MG63 (cell line): ENCODE measurements around the gene FAM193A. TPM values are rescaled to one million over a fixed set of nuclear protein-coding genes. Genes with fewer than 3 reads are reported as not detected.
"Not testable (repeated sequence)": the region's sequence is repeated elsewhere in the genome, so short reads cannot be mapped to it uniquely, and the experiment has no call there.

ENCODE experiments used
- DNase-seq: peaks from one replicate; pipeline ENCODE4 v3.0.0-alpha.2; 2020
- H3K27me3 ChIP-seq: fragments of 250-450 bp; sonication (Bioruptor Pico); 2 replicates; pipeline ENCODE4 v1.5.1; 2020; ENCODE audit warnings: mild to moderate bottlenecking, moderate library complexity
- H3K36me3 ChIP-seq: fragments of 250-450 bp; sonication (Bioruptor Pico); 2 replicates; pipeline ENCODE4 v1.5.1; 2020; ENCODE audit warnings: mild to moderate bottlenecking, moderate library complexity
- H3K4me3 ChIP-seq: fragments of 250-450 bp; sonication (Bioruptor Pico); 2 replicates; pipeline ENCODE4 v1.5.1; 2020; ENCODE audit warnings: mild to moderate bottlenecking, moderate library complexity
- H3K9me3 ChIP-seq: fragments of 250-450 bp; sonication (Bioruptor Pico); 2 replicates; pipeline ENCODE4 v1.5.1; 2020; ENCODE audit warnings: mild to moderate bottlenecking, moderate library complexity
- total RNA-seq: library from RNA; depleted of rRNA; stranded (reverse); fragments of >200 nt; shearing (Covaris generic); gene quantifications from 2 replicates; pipeline ENCODE4 v1.2.3, GENCODE V29; 2014; ENCODE audit warnings: low replicate concordance

The FAM193A gene
- total RNA-seq, 1 experiment from 2014 or later: 7.3 TPM

DNA sequence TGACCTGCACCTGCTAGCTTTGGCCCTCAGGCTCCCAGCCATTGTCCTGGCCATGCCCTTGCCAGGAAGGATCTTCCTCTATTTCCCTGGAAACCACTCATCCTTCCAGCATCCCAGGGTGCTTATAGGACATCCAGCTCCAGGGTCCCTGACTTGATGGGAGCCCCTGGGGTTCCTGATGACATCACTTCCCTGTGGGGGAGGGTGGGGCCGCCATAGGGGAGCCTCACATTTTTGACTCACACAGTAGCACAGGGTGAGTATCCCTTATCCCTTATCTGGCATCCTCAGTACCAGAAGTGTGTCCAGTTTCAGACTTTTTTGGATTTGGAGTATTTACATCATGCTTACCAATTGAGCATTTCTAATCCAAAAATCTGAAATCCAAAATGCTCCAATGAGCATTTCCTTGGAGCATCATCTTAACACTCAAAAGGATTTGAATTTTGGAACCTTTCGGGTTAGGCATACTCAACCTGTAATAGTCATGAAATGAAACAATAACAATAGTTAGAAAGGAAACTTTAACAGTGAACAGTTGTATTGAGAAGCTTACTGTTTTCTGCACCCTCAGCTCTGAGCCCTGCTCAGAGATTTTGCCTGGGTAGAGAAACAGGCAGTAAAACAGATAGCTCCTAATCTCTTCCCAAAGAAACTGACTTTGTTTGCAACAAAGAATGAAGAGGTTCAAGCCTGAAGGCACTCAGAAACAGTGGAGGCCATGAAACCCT is 197.6 kb downstream of the FAM193A start:
- no peak for DNase-seq
- H3K36me3 ChIP-seq: peaks cover 9% of the 10 kb centered on the region
- no peaks in the 10 kb centered on the region for H3K27me3 ChIP-seq
- H3K4me3 ChIP-seq: no peak overlapping the region
- no peaks in the 10 kb centered on the region for H3K9me3 ChIP-seq

DNA sequence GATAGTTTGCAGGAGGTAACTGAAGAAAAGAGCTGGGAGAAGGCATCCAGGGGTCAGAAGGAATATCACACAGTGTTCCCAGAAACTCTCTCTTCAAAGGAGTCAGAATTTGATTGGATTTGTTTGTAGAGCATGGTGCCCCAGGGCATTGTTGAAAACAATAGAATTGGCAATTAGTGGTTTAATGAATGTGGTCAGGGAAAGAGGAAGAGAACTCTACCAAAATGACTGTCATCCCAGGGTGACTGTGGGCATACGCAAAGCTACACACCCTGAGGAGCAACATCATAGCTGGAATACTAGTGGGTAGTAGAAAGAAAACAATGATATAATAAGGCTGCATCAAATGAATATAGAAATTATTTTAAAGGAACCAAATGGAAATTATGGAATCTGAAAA is 198.2 kb downstream of the FAM193A start:
- DNase-seq: no peak
- peaks cover 9% of the 10 kb centered on the region for H3K36me3 ChIP-seq
- H3K4me3 ChIP-seq: no peak overlapping the region
- no peaks in the 10 kb centered on the region for H3K27me3 ChIP-seq
- no peaks in the 10 kb centered on the region for H3K9me3 ChIP-seq

DNA sequence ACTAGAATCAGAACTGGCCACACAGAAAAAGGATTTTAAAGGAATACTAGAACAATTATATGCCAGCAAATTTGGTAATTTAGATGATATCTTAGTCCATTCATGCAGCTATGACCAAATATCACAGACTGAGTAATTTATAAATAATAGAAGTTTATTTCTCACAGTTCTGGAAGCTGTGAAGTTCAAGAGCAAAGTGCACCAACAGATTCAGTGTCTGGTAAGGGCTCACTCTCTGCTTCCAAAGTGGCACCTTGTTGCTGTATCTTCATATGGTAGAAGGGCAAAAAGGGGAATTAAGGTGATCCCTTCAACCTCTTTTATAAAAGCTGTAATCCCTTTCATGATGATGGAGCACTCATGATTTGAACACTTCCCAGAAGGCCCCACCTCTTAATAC is 199.4 kb downstream of the FAM193A start:
- no peak for DNase-seq

DNA sequence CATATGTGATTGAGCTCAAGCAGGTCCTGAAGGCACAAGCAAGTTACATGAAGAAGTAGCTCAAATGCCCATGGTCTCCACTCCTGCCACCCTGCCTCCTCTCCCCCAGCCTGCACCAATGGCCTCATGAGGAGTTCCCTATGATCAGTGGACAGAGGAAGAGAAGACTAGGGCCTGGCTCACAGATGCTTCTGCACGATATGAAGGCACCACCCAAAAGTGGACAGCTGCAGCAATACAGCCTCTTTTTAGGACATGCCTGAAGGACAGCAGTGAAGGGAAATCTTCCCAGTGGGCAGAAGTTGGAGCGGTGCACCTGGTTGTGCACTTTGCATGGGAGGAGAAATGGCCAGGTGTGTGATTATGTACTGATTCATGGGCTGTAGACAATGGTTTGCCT is 201.8 kb downstream of the FAM193A start:
- H3K36me3 ChIP-seq, H3K4me3 ChIP-seq, DNase-seq, H3K9me3 ChIP-seq, H3K27me3 ChIP-seq: not testable (repeated sequence)

More for the DNA sequence above, 199.4 kb downstream of the FAM193A start:
- Histone ChIP-seq H3K9me3 (no peaks in the 10 kb centered on the region), H3K4me3 (no peak overlapping the region), H3K27me3 (no peaks in the 10 kb centered on the region), H3K36me3 (peaks cover 9% of the 10 kb centered on the region)

DNA sequence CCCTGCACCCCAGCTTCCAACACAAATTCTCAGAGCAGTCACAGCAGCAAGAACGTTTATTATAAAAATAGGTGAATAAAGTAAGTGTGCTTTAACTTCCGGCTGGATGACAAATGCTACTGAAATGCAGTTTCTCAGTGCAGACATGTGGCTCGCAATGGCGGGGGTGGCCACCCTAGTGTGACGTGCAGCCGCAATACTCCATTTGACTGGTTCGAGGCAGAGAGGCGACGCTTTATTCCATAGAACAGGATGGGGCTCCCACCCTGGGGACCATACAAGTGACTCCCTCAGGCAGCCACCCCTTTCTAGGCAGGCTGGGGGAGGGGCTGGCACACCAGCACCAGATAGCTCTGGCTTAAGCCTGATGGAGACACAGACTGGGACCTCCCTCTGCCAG is 205.2 kb downstream of the FAM193A start:
- DNase-seq: no peak
- H3K36me3 ChIP-seq: no peaks in the 10 kb centered on the region; the same call in 1 of the 2 replicates
- no peaks in the 10 kb centered on the region for H3K9me3 ChIP-seq

DNA sequence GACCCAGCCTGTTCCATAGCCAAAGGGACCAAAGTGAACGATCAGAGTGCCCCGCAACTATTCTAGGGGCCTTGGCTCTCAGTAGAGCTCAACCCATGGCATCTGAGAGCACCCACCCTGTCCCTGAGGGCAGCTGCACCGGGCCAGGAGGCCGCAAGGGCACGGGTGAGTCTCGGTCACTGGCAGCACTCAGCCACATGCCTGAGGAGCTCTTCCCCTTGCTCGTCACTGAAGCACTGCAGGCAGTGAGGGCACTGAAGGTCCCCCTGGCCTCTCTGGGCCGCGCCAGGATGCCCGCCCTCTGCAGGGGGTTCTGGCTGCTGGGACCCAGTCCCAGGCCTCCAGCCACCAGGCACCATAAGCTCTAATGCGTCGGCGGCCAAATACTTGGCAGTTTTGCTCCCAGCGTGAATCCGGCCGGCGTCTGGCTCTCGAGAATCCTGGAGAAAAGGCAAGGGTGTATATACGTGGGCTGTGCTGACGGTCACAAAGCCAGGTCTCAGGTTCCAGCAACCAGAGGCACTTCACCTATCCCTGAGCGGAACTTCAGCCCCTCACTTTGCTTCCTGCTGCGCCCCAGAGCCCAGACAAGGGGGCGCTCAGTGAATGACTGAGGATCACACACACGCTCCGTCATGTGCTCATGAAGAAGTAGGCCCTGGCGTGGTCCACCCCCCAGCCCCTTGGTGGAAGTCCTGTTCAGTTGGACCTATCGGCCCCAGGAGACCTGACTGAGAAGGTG is 205.8 kb downstream of the FAM193A start:
- Histone ChIP-seq H3K4me3 (no peak overlapping the region), H3K36me3 (peaks cover 4% of the 10 kb centered on the region; the same call in 1 of the 2 replicates), H3K9me3 (no peaks in the 10 kb centered on the region), H3K27me3 (no peaks in the 10 kb centered on the region)
- DNase-seq: no peak

More for the DNA sequence above, 205.2 kb downstream of the FAM193A start:
- H3K4me3 ChIP-seq: no peak overlapping the region
- no peaks in the 10 kb centered on the region for H3K27me3 ChIP-seq

DNA sequence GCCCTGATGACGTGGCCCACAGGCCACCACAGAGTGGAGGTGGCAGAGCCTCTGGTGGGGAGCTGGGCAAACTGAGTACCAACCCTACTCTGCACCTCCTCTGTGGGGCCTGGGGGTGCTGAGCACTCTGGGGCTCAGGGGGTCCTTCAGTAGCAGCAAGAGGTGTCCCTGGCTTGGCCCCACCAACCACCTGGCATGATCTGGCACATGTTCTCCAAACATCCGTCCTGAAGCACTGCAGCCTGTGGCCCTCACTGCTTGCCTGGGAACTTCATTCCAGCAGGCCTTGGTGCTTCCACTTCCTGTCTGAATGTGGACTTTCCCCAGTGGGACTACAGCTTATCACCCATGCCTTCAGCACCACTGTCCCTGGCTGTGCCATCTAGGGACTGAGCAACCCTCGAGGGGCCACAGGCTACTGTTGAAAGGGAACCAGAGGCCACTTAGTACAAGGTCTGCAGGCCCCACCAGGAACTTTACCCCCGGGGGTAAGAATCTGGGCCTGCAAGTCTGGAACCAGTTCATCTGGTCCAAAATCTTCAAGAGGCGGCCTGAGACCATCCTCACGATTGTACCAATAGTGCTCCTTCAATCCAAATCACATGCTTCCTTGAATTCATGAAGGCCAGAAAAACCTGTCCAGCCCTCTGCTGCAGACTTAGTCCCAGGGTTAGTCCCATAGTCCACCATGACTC is 206.5 kb downstream of the FAM193A start:
- DNase-seq: no peak
- Histone ChIP-seq H3K4me3 (no peak overlapping the region), H3K27me3 (no peaks in the 10 kb centered on the region), H3K36me3 (peaks cover 4% of the 10 kb centered on the region; the same call in 1 of the 2 replicates), H3K9me3 (no peaks in the 10 kb centered on the region)

DNA sequence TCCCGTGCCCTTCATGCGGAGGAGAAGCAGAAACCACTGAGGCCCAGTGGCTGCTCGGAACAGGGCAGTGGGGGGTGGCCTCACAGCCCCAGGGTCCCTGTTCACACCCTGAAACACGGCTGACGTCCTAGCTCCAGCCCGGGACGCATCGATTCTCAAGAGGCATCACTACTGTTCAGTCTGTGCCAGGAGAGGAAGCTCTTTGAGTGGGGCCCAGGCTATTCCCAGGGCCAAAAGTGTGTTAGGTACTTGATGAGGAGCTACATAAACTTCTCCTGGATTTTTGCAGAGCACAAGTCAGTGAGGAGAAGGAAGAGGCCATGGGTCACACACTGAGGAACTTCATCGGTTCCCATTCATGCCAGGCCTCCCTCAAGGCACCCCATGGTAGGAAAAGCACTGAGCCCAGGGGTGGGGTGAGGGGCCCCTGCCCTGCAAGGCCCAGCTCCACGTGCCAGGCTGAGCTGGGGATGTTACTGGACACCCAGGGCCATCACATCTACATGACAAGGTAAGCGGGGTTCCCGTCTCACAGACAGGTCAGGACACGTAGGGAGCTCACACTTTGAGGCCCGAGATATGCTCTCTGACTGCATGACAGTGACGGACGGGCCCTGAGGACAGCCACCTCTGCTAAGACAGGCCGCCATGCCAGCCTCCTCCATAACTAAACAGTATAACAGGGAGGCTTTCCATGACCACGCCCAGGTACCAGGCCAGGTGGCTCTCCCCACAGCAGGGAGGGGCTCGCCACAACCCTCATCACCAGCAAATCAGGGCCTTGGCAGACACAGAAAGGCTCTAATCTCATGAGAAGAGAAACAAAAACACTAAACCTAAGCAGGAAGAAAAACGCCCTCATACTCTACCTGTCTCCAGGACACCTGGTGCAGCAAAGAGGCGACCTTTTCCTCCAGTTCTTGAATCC is 207.3 kb downstream of the FAM193A start:
- Histone ChIP-seq H3K27me3 (no peaks in the 10 kb centered on the region), H3K4me3 (no peak overlapping the region), H3K36me3 (peaks cover 4% of the 10 kb centered on the region; the same call in 1 of the 2 replicates), H3K9me3 (no peaks in the 10 kb centered on the region)
- no peak for DNase-seq

DNA sequence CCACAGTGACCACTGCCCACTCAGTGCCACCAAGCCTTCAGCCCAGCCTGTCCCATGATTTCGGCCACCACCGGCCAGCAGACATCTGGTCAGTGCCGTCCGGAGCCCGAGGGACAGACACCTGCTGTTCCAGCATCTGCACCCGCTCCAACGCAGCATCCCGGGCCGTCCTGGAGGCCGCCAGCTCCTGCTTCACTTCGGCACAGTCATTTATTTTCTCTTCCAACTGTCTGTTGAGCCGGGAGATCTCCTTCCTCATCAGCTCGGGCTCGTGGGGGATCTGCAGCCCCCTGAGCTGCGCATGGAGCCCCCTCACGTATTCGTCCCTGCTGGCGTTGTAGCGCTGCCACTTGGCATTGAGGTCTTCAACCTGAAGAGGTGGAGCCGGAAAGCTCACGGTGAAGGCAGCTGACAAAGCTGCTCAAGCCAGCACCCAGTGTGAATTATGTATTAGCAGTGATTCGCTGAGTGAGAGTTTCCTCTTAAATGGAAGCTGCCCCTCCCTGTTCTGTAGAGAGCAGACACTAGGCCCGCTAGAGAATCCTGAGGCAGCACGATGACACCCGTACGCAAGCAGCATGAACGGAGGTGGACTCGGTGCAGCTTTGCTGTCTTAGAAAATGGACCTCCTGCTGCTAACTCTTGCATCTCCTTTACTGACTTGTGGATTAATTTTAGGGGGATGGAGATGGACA is 208.3 kb downstream of the FAM193A start:
- DNase-seq: no peak
- no peak overlapping the region for H3K4me3 ChIP-seq
- H3K9me3 ChIP-seq: no peaks in the 10 kb centered on the region
- H3K27me3 ChIP-seq: no peaks in the 10 kb centered on the region
- H3K36me3 ChIP-seq: peaks cover 4% of the 10 kb centered on the region; the same call in 1 of the 2 replicates

DNA sequence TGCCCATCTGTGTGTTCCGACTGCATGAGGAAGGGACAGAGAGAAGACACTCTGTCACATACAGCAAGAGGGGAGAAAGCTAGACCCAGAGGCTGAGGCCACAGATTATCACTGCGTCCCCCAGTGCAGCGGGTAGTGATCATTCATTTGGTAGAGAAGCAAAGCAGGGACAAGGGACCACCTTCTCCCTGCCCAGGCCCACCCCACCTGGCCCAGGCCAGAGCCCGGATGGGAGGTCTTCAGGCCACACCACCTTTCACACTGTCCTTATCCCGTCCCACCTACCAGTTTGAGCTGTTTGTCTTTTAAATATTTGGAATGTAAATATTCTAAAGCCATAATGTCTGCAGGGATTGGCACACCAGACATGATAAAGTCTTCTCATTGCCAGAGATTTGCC is 209.1 kb downstream of the FAM193A start:
- H3K27me3 ChIP-seq: no peaks in the 10 kb centered on the region
- H3K36me3 ChIP-seq: peaks cover 4% of the 10 kb centered on the region; the same call in 1 of the 2 replicates
- DNase-seq: no peak

DNA sequence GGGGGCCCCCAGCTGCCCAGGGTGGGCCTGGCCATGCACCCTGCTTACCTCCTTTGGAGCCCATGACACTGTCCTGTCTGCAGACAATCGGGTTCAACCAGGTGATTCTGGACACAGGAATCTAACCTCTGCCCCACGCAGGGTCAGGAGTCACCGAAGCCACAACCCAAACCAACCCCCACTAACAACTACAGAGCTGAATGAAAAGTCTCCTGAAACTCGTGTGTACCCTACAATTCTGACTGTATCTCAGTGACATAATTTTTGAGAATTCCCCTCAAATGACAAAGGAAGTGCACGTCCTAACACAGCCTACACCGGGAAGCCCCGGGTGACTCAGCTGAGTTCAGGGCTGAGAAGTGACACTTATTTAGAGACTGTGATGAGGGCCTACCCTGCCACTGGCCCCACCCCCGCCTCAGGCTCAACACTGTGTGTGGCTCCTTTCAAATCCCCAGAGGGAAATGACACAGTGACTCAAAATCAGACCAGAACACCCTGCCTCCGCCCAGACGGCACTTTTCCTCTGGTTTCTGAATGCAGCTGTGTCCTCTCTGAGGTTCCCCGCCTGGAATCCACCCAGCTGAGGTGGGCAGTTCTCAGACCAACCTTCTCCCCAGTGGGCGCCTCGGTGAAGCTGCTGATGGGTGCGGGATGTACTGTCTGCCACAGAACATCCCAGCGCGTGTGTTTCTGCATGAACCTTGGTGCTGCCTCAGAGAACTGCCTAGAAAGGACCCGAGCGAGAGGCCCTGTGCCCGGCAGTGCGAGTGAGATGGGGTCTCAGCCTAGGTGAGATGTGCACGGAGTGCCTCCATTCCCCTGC is 209.7 kb downstream of the FAM193A start:
- no peak for DNase-seq
- H3K4me3 ChIP-seq: no peak overlapping the region
- H3K27me3 ChIP-seq: no peaks in the 10 kb centered on the region
- H3K36me3 ChIP-seq: peaks cover 4% of the 10 kb centered on the region; the same call in 1 of the 2 replicates
- H3K9me3 ChIP-seq: no peaks in the 10 kb centered on the region

More for the DNA sequence above, 209.1 kb downstream of the FAM193A start:
- Histone ChIP-seq H3K9me3 (no peaks in the 10 kb centered on the region), H3K4me3 (no peak overlapping the region)

DNA sequence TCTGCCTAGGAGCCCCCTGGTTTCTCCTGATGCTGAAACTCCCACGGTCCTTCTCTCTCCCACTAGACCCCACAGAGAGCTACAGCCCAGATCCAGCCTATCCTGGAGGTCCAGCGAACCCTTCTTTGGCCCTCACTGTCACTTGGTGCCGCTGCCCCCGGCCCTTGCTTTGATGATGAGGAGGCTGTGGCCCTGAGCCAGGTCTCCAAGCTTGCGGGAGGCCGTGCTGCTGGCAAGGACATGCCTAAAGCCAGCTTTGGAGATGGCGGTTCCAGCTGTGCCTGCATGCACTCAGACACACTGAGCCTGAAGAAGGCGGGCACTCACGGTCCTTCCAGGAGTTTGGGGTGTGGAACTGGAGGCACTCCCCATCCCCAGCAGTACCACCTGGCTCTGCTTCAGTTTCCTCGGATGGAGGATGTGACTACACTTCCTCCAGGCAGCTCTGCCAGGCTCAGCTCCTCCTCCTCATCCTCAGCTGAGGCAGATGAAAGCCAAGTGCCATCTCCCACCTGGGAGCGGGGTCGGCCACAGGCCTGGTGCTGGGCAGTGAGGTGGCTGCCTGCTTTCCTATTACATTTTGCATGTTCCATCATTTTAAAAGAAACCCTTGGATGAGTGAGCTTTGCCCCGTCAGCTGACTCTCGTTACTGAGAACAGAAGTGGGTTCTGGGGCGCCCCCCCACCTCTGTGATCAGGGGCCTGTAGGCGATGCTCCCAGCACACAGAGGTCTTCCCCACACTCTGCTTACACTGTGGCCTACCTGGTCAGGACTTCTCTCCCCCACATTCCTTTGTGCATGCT is 210.6 kb downstream of the FAM193A start:
- no peak for DNase-seq
- Histone ChIP-seq H3K9me3 (no peaks in the 10 kb centered on the region), H3K36me3 (peaks cover 4% of the 10 kb centered on the region; the same call in 1 of the 2 replicates), H3K27me3 (no peaks in the 10 kb centered on the region), H3K4me3 (no peak overlapping the region)

DNA sequence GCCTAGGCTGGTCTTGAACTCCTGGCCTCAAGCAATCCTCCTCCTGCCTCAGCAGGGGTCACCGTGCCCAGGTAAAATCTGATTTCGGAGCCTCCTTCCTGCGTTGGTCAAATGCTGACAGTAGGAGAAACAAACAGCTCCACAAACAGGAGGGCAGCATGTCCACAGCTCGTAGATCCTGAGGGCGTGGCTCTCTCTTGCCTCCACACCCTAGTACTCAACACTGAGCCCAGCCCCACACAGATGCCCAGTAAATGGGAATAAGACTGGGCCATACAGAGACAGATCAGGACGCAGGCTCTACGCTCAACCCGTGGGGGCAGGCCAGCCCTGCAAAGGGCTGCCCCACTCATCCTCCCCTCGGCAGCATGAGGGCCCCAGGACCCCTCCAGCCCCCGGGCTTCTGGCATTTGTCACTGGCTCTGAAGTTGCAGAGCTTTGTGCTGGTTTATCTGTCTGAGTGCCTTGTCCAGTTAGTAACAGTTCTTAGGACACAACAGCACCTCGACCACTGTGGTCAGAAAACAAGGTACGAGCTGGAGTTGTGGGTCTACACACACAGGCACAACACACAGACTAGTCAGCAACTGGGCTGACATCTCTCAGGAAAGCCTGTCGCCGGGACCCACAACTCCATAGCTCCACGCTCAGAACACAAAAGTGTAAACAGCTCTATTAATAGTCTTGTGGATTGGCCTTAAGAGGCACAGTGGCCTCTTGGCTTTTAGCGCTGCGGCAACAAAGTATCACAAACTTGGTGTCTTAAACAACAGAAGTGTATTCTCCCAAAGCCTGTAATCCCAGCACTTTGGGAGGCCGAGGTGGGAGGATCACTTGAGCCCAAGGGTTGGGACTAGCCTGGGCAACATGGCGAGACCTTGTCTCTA is 214.5 kb downstream of the FAM193A start:
- H3K36me3 ChIP-seq: peaks cover 4% of the 10 kb centered on the region; the same call in 1 of the 2 replicates
- DNase-seq: no peak
- no peaks in the 10 kb centered on the region for H3K9me3 ChIP-seq
- no peak overlapping the region for H3K4me3 ChIP-seq
- H3K27me3 ChIP-seq: no peaks in the 10 kb centered on the region
